CD4-positive, alpha-beta T cell treated with Interleukin-2 at 100 ng/mL for 4 hours (primary cell): ENCODE data around the gene SMAD7.

Source experiments
- DNase-seq: peaks from one replicate; pipeline ENCODE4 v3.0.0-alpha.2; 2020; ENCODE audit warnings: low spot score

Gene SMAD7

GRCh38 chr18:48959921-48960920, 9.5 kb upstream of the SMAD7 start:
- DNase-seq, result no peak

GRCh38 chr18:48959551-48959920, 8.8 kb upstream of the SMAD7 start:
- no peak for DNase-seq

GRCh38 chr18:48958951-48959350, 8.2 kb upstream of the SMAD7 start:
- DNase-seq, result no peak

- DNase-seq, result no peak
These were observed 6.9 kb upstream of the SMAD7 start for GRCh38 chr18:48957616-48958015.

- DNase-seq, result no peak
These were observed 6.4 kb upstream of the SMAD7 start for GRCh38 chr18:48957136-48957535.

- DNase-seq, result no peak
These were observed 5.6 kb upstream of the SMAD7 start for GRCh38 chr18:48956356-48956755.

GRCh38 chr18:48955830-48956261, 5.1 kb upstream of the SMAD7 start:
- peak; percentile 43 for DNase-seq

- no peak for DNase-seq
These were observed 4.4 kb upstream of the SMAD7 start for GRCh38 chr18:48954886-48955819.

- peak; percentile 63 for DNase-seq
These were observed 2.4 kb upstream of the SMAD7 start for GRCh38 chr18:48953104-48953706.

GRCh38 chr18:48952287-48953103, 1.7 kb upstream of the SMAD7 start:
- peak; percentile 49 for DNase-seq

- peak; percentile 87 for DNase-seq
These were observed 902 bp upstream of the SMAD7 start for GRCh38 chr18:48951448-48952286.

- peak; percentile 23 for DNase-seq
These were observed 894 bp downstream of the SMAD7 start for GRCh38 chr18:48949606-48950535.

GRCh38 chr18:48949050-48949605, 1.6 kb downstream of the SMAD7 start:
- DNase-seq, result peak; percentile 52

- peak; percentile 58 for DNase-seq
These were observed 2.4 kb downstream of the SMAD7 start for GRCh38 chr18:48948112-48949049.

- no peak for DNase-seq
These were observed 3.2 kb downstream of the SMAD7 start for GRCh38 chr18:48947560-48947959.

GRCh38 chr18:48947092-48947491, 3.7 kb downstream of the SMAD7 start:
- DNase-seq, result no peak

GRCh38 chr18:48946329-48946835, 4.4 kb downstream of the SMAD7 start:
- DNase-seq, result no peak

- no peak for DNase-seq
These were observed 4.9 kb downstream of the SMAD7 start for GRCh38 chr18:48945953-48946217.
